GM13977 (cell line): ENCODE results near the gene PRKCE.

Source experiments
- DNase-seq: peaks from one replicate; pipeline ENCODE4 v3.0.0; 2012; ENCODE audit warnings: low spot score
- CTCF ChIP-seq: IDR thresholded peaks from 2 replicates; pipeline ENCODE4 v1.5.1; 2012; ENCODE audit warnings: mild to moderate bottlenecking, control low read depth; ENCODE audit not compliant: insufficient read depth; ENCODE audit errors: extremely low read depth, missing control alignments
- in situ Hi-C: fragments of 300-500 bp; cut with MboI; formaldehyde crosslinking; loops from one replicate; pipeline ENCODE4 v1.12.0; 2022; ENCODE audit warnings: low sequenced_read_pairs, low pct_unique_long_range_greater_than_20kb, mixed read lengths, inconsistent platforms; ENCODE audit not compliant: unreplicated experiment

Gene PRKCE

GRCh38 chr2:45836740-45837139 is 185.3 kb downstream of the PRKCE start:
- no peak for DNase-seq
- no peak for TF ChIP-seq CTCF
- in situ Hi-C loops, result no loop called here

- in situ Hi-C loops, result no loop called here
- TF ChIP-seq CTCF, result no peak
- no peak for DNase-seq
These were observed 186.4 kb downstream of the PRKCE start for GRCh38 chr2:45837812-45838341.

- in situ Hi-C loops, result no loop called here
- TF ChIP-seq CTCF, result no peak
- DNase-seq, result no peak
These were observed 188.2 kb downstream of the PRKCE start for GRCh38 chr2:45839508-45840251.

- in situ Hi-C loops, result no loop called here
- DNase-seq, result no peak
- peak; percentile 29 for TF ChIP-seq CTCF
These were observed 189.0 kb downstream of the PRKCE start for GRCh38 chr2:45840481-45840880.

- no peak for TF ChIP-seq CTCF
- DNase-seq, result no peak
- in situ Hi-C loops, result no loop called here
These were observed 190.4 kb downstream of the PRKCE start for GRCh38 chr2:45841752-45842407.

- TF ChIP-seq CTCF, result no peak
- in situ Hi-C loops, result no loop called here
- DNase-seq, result no peak
These were observed 191.7 kb downstream of the PRKCE start for GRCh38 chr2:45843136-45843535.
